Measurements from ENCODE around the gene DLST. TPM values are rescaled to one million over a fixed set of nuclear protein-coding genes. Genes with fewer than 3 reads are reported as not detected.
A peak's percentile ranks its signal among the peaks of the same experiment; 100 is the strongest.

Gene DLST
- total and polyA plus RNA-seq, 12 donors: 42.0 to 205 (median 146) TPM

- DNase-seq: no peak
- intact Hi-C loops (cut with DNase I): loop anchor here (5.0 kb wide), 1 partner anchor 47 kb away; no protein-coding TSS in a partner anchor
- H3K36me3 ChIP-seq (replicated peaks in 1 of 2): no peaks in the 10 kb centered on the region
- H3K4me1 ChIP-seq (replicated peaks in 1 of 2): peaks cover 0 to 9% of the 10 kb centered on the region in 2 donors
- H3K9me3 ChIP-seq (replicated peaks in 1 of 3): no peaks in the 10 kb centered on the region
- peak overlapping the region in 1 of 5 donors; percentile 17 for H3K27ac ChIP-seq
- TF ChIP-seq CTCF (IDR thresholded peaks at IDR 0.05) (no peak), POLR2A (IDR thresholded peaks at IDR 0.05) (no peak)
- 85 to 98% (median 92%) methylated on average over 6 to 14 of the region's 14 CpGs for WGBS, 4 donors
- H3K27me3 ChIP-seq: no peaks in the 10 kb centered on the region
- H3K4me3 ChIP-seq: no peak overlapping the region
Observed at GRCh38 chr14:74909501-74909900, 27.8 kb downstream of the DLST start.

- Histone ChIP-seq H3K36me3 (replicated peaks in 1 of 2) (no peaks in the 10 kb centered on the region), H3K4me1 (replicated peaks in 1 of 2) (peaks cover 0 to 9% of the 10 kb centered on the region in 2 donors), H3K27me3 (no peaks in the 10 kb centered on the region), H3K9me3 (replicated peaks in 1 of 3) (no peaks in the 10 kb centered on the region), H3K27ac (no peak overlapping the region), H3K4me3 (no peak overlapping the region)
- intact Hi-C loops (cut with DNase I): loop anchor here (5.0 to 10.0 kb wide), 2 partner anchors 48 to 175 kb away; no protein-coding TSS in a partner anchor
- DNase-seq: no peak
- WGBS, 4 donors: 85 to 89% (median 89%) methylated on average over 10 of the region's 10 CpGs
- TF ChIP-seq CTCF (IDR thresholded peaks at IDR 0.05): no peak
- TF ChIP-seq POLR2A (IDR thresholded peaks at IDR 0.05): no peak
Observed at GRCh38 chr14:74909911-74910310, 28.2 kb downstream of the DLST start.

- Histone ChIP-seq H3K4me1 (replicated peaks in 1 of 2) (peaks cover 0 to 9% of the 10 kb centered on the region in 2 donors), H3K27me3 (no peaks in the 10 kb centered on the region), H3K27ac (no peak overlapping the region), H3K36me3 (replicated peaks in 1 of 2) (no peaks in the 10 kb centered on the region), H3K9me3 (replicated peaks in 1 of 3) (no peaks in the 10 kb centered on the region), H3K4me3 (no peak overlapping the region)
- no peak for DNase-seq
- 69 to 78% (median 73%) methylated on average over 9 to 10 of the region's 10 CpGs for WGBS, 4 donors
- intact Hi-C loops (cut with DNase I): loop anchor here in 1 of 2 donors (10.0 kb wide), 1 partner anchor 174 kb away; no protein-coding TSS in a partner anchor
- TF ChIP-seq CTCF (IDR thresholded peaks at IDR 0.05) (no peak), POLR2A (IDR thresholded peaks at IDR 0.05) (no peak)
Observed at GRCh38 chr14:74910556-74910955, 28.8 kb downstream of the DLST start.

- DNase-seq: no peak
- intact Hi-C loops (cut with DNase I): loop anchor here in 1 of 2 donors (10.0 kb wide), 1 partner anchor 174 kb away; no protein-coding TSS in a partner anchor
- TF ChIP-seq POLR2A (IDR thresholded peaks at IDR 0.05): no peak
- no peak for TF ChIP-seq CTCF (IDR thresholded peaks at IDR 0.05)
Observed at GRCh38 chr14:74911221-74911620, 29.5 kb downstream of the DLST start.

More at GRCh38 chr14:74911221-74911620, 29.5 kb downstream of the DLST start:
- peaks cover 0 to 4% of the 10 kb centered on the region in 2 donors for H3K4me1 ChIP-seq (replicated peaks in 1 of 2)
- H3K27ac ChIP-seq: no peak overlapping the region
- no peaks in the 10 kb centered on the region for H3K27me3 ChIP-seq
- H3K36me3 ChIP-seq (replicated peaks in 1 of 2): no peaks in the 10 kb centered on the region
- 93 to 96% methylated on average over 6 of the region's 6 CpGs; no CpG with 5 or more reads in 2 of the 4 donors for WGBS, 4 donors
- no peak overlapping the region for H3K4me3 ChIP-seq
- H3K9me3 ChIP-seq (replicated peaks in 1 of 3): no peaks in the 10 kb centered on the region

Data from adrenal gland (tissue), 12 donors.